Loucy (cell line): Measurements from ENCODE around the gene DSCAM.

Experiments used
- CTCF ChIP-seq: fragments of 200-600 bp; sonication (generic); conservative IDR thresholded peaks from 2 replicates; pipeline ENCODE4 v1.5.1; 2014; ENCODE audit warnings: mild to moderate bottlenecking, antibody characterized with exemption, low read length
- EZH2phosphoT487 ChIP-seq: fragments of 200-600 bp; IDR thresholded peaks from 2 replicates; pipeline ENCODE4 v1.6.1; 2018; ENCODE audit warnings: antibody characterized with exemption, mild to moderate bottlenecking, moderate library complexity, borderline replicate concordance

GRCh38 chr21:40689840-40690360 is 157.1 kb downstream of the DSCAM start:
- TF ChIP-seq CTCF (no peak), EZH2phosphoT487 (no peak)
